Dermis blood vessel endothelial cell (primary cell): Measurements from ENCODE around the gene CLTCL1. TPM values are rescaled to one million over a fixed set of nuclear protein-coding genes. Genes with fewer than 3 reads are reported as not detected.
"Not testable (repeated sequence)": the region's sequence is repeated elsewhere in the genome, so short reads cannot be mapped to it uniquely, and the experiment has no call there.

ENCODE experiments used
- DNase-seq: peaks from one replicate; pipeline ENCODE4 v3.0.0; 2010
- total RNA-seq: library from RNA; depleted of rRNA; stranded (reverse); fragments of >200 nt; gene quantifications from 2 replicates; pipeline ENCODE4 v1.2.3, GENCODE V29; 2014

The CLTCL1 gene
- total RNA-seq, 1 donor from 2014 or later, result 4.9 TPM

GRCh38 chr22:19175026-19175601, 116.4 kb downstream of the CLTCL1 start:
- DNase-seq, result no peak

GRCh38 chr22:19174106-19175025, 117.2 kb downstream of the CLTCL1 start:
- peak; percentile 55 for DNase-seq

DNA sequence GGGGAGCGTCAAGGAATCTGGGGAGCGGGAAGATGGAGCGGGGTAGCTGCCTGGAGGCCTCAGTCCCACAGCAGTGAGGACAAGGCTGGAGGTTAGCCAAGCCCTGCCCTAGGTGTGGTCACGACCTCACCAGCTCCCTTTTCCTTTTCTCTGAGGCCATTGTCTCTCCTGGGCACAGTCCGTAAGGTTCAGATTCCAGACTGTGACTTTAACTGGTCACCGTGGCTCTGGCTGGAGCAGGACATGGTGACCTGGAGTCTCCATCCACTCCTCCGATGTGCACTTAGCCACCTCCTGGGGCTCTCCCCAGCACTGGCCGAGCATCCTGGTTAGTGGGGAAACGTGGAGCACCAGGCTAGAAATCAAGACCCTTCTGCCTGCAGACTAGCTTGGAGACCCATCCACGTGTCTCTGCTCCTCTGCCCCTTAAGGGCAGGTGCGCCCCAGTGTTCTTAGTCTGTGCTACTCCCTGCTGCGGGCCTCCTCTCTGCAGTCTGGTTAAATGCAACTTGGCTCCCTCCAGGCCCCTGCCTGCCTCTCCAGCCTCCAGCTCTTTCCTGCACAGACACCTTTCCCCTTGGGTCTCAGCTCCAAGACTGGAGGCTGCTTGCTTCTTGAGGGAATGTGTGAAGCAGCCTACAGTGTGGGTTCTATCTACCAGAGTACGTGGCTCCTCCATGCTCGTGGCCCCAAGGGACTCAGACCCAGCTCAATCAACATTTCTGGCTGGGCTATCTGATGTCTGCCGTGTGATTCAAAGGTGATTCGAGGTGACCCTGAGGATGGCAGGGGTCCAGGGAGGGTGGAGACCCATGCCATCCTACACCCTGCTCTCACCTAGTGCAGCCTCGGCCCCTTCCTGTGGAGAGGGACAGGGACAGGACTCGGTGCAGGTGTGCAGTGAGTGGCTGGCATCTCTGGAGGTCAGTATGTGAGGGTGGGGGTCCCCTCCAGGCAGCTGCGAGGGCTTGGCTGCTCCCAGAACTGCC, 118.2 kb downstream of the CLTCL1 start:
- no peak for DNase-seq

DNA sequence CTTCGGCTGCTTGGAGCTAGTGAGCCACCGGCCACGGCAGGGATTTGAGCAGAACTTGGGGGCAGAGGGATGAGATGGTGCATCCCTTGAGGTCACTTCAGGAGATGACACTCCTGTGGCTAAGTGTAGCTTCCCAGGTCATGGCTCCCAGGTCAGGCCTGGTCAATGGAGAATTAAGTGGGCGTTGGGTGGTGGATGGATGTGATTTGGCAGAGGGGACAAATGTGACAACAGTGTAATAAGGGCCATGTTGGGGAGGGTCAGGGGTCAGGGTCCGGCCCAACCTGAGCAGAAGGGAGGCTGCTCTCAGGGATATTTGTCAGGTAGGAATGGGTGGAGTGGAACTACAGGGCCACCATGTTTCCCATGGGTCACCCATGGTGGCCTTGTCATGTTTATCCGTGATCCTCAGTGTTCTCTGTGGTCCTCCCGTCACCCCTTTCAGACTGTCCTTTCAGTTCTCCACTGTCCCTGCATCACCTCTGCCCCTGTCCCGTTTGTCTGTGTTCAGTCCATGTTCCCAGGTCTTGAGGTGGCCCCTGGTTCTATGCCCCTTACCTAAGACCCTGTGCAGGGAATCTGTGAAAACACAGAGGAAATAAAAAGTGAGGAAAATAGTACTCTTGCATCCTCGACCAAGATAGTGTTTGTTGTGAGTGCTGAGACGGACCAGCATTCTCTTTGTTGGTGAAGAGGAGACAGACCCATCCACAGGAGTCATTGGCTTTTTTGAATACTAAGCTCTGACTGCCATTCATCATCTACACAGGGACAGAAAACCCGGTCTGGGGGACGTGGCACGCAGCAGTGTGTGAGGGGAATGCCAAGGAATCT, 119.1 kb downstream of the CLTCL1 start:
- DNase-seq, result no peak

- no peak for DNase-seq
Observed at GRCh38 chr22:19169947-19170318, 121.6 kb downstream of the CLTCL1 start.

DNA sequence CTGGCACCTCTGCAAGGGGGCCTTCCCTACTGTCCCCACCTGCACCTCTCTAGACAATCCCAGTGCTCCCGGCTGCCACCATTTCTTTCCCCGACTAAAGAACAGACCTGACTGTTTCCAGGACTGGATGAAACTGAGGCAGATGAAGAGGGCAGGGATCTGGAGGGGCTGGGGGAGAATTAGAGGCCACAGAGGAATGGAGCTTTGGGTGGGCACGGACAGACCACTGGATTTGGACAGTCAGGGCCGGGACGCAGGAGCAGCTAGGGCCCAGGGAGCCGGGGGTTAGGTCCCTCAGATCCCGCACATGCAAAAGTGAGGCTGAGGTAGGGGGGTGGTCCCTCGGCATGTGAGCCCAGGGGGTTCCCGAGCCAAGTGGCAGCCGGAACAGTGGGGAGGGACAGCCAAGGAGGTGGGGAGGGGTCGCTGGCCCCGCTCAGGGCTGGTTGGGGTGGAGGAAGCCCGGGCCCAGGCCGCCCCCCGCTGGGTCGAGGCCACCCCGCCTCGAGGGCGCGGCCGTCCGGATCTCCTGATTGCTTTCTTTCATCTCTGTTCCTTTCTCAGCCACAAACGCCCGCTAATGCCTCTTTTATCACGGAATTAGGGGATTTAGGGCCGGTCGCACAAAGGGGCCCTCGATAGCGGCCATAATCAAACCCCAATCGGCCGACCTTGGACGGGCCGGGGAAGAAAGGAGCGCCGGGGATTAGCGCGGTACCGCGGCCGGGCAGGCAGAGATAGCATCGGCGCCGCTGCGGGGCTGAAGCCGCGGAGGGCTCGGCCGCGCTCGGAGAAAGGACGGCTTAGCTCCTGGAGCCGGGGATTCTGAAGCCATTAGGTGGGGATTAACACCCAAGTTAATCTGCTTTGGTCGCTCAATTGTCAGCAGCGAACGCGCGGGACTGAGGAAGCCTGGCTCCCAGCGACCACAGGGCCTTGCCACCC, 122.2 kb downstream of the CLTCL1 start:
- no peak for DNase-seq

DNA sequence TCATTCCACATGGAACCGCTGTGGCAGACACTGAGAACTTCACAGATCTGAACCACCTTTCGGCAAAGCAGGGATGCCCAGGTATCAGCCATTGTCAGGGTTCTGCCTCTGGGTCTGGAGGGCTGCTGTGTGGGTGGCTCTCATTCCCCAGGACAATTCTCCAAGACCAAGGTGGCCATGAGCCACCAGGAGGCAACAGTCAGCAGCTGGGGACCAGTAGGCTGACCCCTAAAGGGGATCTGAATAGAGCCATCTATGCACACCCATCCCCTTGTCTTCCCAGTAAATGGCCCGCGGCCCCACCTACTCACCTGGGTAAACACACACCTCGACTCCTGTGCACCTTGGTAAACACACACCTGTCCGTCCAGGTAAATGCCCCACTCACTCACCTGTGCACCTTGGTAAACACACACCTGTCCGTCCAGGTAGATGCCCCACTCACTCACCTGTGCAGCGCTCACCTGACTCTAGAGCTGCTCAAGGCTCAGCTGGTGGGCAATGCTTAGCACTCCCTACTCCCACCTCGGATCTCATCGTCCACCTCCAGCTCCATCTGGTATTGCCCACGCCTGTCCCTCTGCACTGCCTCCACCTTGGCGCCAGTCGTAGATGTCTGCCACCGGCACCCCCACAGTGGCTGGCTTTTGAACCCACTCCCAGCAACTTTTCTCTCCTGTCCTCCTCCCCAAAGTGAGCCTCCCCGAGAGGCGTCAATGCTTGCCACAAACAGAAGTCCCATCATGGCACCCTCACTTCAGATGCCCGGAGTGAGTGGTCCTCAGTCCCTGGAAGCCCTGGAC, 123.2 kb downstream of the CLTCL1 start:
- no peak for DNase-seq

DNA sequence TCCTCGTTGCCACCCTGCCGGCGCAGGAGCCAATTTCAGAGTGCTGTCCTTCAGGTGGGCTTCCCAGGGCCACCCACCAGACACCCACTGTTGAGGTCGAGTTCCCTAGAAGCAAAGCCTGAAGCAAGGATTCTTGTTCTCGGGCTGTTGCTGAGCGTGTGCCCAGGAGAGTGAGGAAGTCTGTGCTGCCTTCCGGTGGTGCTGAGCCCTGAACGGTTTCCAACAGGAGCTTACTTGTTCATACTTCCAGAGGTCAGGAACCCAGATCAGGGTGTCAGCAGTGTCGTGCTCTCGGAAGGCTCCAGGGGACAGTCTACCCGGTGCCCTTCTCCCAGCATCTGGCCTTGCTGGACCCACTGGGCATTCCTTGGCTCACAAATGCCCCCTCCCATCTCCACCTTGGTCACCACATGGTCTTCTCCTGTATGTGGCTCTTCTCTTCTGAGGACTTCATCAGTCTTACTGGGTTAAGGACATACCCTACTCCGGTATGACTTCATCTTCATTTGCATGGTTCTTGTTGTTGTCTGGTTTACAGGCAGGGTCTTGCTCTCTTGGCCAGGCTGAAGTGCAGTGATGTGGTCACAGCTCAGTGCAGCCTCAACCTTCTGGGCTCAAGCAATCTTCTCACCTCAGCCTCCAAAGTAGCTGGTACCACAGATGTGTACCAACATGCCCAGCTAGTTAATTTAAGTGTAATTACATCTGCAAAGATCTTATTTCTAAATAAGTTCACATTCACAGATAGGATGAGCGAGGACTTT, 124.2 kb downstream of the CLTCL1 start:
- DNase-seq, result no peak

GRCh38 chr22:19166421-19166820, 125.1 kb downstream of the CLTCL1 start:
- DNase-seq, result no peak

DNA sequence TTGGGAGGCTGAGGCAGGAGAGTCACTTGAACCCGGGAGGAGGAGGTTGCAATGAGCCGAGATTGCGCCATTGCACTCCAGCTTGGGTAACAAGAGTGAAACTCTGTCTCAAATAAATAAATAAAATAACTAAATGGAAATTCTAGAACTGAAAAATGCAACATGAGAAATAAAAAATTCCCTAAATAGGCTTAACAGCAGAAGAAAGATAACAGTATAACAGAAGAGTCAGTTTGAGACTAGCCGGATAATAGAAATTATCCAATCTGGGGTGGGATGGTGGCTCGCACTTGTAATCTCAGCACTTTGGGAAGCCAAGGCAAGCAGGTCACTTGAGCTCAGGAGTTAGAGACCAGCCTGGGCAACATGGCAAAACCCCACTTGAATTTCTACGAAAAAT, 127.1 kb downstream of the CLTCL1 start:
- no peak for DNase-seq

DNA sequence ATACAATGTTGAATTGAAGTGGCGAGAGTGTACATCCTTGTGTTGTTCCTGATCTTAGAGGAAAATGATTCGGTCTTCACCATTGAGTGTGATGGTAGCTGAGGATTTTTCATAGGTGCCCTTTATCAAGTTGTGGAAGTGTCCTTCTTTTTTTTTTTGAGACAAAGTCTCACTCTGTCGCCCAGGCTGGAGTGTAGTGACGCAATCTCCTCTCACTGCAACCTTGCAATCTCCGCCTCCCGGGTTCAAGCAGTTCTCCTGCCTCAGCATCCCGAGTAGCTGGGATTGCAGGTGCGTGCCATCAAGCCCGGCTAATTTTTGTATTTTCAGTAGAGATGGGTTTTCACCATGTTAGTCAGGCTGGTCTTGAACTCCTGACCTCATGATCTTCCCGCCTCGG, 132.9 kb downstream of the CLTCL1 start:
- DNase-seq, result not testable (repeated sequence)

GRCh38 chr22:19156109-19156508, 135.4 kb downstream of the CLTCL1 start:
- not testable (repeated sequence) for DNase-seq

DNA sequence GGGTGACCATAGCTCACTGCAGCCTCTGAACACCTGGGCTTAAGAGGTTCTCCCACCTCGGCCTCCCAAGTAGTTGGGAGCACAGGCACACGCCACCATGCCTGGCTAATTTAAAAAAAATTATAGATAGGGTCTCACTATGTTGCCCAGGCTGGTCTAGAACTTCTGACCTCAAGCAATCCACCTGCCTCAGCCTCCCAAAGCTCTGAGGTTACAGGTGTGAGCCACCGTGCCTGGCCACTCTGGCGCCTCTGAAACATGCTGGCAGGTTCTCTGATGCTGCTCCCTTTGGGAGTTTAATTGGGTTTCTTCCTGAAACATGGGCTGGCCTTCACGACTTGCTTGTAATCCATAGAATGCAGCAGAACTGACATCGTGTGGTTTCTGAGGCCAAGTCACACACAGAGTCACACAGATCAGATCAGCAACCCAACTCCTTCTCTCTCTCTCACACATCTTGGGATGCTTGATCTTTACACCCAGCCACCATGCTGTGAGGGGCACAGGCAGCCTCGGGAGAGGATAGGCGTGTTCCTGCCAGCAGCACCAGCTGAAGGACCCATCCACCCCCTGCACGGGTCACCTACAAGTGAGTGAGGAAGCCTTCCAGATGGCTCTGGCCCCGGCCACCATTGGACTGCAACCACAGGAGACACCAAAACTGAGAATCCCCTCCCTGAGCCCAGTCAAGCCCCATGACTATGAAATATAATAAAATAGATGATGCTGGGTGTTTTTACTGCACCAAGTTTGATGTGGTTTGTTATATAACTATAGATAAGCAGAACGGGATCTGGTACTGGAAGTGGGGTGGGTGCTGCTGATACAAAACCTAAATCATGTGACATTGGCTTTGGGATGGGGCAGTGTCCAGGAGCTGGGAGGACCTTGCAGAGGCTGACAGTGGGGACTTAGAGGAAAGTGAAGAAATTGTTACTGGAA, 138.3 kb downstream of the CLTCL1 start:
- DNase-seq, result no peak

- DNase-seq, result no peak
Observed at GRCh38 chr22:19151329-19152191, 140.0 kb downstream of the CLTCL1 start.

GRCh38 chr22:19150482-19151328, 140.8 kb downstream of the CLTCL1 start:
- no peak for DNase-seq

DNA sequence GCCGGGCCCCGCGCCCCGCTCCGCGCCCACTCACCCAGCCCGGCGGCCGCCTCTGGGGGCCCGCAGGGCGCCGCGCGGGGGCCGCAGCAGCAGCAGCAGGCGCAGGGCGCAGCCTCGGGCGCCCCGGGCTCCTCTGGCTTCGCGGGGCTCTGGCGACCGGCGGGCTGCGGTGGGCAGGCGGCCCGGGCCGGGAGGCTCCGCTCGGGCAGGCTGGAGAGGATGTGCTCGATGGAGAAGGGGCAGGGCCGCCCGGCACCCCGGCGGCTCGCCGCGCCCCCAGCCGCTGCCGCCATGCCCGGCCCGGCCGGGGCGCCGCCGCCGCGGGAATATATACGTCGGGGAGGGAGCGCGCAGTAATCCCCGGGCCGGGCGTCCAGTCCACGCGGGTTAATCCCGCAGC, 141.5 kb downstream of the CLTCL1 start, which contains the start of gene GSC2:
TSS of gene GSC2 (minus strand) at position 302 of the 400 bp plus-strand sequence. CDS start at position 293, 9 bp downstream.
- DNase-seq, result no peak
